NCI-H82 (cell line): ENCODE measurements around the gene AKAP8.

ENCODE experiments used
- DNase-seq: peaks from one replicate; lab custom pipeline; 2025; lab: John Stamatoyannopoulos, UW

Gene AKAP8

DNA sequence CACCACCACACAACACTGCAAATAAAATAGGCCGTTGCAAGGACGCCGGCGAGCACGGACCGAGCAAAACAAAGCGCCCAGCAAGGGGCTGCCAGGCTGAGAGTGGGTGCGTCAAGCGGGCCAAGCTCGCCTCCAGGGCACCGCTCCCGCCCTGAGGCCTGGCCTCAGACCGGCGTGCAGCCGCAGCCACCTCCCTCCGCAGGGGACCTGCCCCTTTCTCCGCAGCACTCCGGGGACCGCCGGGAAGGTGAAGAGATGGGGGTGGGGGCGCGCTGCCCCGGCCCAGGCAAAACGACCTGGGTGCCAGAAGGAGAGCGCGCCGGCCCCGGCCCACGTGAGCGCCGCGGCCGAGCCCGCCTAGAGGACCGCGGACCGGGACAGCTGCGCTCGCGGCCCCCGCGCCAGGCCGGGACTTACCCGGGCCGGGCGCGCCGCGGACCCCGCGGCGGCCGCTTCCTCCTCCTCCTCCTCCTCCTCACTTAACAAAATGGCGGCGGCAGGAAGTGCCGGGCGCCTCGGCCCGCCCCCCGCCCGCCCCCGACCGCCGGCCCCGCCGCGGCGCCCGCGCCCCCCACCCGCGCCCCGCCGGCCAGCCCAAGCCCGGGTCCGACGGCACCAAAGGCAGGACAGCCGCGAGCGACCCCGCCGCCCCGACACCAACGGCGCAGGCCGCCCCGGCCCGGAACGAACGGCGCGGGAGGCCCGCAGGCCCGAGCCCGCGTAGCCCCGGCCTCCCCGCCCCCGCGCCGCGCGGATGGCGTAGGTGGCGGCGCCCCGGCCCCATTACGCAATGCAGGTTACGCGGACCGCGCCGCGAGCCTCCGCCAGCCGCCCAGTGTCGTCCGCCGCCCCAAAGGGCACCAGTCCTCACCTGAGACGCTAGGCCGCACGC lies 47.9 kb downstream of the AKAP8 start:
- DNase-seq, result peak; percentile 65

DNA sequence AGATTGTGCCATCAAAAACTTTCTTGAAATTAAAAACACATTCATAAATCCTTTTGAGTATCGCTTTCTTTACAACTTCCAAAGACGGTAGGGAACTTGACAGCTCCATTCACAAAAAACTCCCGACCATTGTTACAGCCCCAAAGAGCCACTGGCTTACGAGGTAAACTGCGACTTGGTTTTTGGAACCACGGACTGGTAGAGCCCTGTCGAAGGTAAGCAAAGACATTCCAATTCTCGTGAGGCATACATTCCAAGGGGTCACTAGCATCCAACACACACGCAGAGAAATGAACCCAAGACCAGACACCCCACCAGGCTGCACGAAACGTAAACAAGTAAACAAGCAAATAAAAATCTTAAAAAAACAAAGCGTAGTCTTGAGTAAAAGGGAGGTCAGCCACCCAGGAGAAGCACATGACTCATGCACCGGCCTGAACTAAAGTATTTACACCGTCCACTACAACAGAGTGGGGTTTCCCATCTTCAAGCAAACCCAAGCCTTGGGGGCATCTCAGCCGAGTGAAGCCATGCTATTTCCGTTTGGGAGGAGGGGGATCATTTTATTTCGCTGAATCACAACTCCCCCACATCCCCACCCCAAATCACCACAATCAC lies 48.7 kb downstream of the AKAP8 start:
- DNase-seq, result no peak

DNA sequence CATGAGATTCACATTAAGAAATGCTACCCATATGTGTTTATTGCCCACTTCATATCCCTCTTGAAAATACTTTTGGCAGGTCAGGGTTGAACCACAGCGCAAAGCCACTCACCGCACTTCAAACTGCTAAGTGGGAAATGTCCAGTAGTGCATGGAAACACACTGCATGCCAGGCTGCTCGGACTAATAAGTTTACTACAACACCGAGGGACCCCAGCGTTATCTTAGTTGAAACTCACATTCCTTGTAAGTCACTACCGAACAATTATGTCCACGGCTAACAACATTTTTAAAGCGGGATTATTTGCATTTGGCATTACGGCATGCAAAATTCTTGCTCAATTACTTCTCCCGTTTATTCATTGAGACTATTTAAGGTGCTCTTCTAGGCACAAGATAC lies 51.3 kb downstream of the AKAP8 start:
- DNase-seq, result no peak

DNA sequence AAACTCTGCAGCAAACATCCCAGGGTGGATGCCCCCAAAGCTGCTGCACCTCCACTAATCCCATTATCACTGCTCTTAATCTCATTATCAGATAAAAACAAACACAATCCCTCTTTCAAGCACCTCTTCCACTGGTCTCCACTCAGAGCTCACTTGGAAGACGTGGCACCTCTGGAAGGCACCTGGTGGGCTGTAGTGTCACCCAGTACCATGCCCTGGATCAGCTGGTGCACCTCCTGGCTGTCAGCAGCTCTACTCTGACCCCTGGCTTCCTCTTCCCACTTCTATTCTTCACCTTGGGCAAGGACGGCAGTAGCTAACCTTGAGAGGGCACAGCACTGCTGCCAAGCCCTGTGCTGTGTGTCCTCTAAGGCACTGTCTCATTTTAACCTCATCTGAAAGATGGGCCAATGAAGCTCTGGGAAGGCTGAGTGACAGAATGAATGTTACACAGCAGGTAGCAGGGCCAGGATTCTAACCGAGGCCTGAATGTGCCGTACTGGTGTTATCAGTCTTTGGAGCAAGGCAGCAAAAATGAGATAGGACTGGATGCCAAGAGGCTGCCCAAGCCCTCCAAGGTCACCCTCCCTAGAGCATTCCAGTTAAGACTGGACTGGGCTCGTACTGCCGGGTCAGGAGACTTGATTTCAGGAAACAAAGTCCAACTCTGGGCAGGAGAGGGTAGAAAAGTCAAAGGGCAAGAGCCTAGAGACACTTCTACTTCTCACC lies 54.6 kb downstream of the AKAP8 start:
- DNase-seq, result peak; percentile 98

DNA sequence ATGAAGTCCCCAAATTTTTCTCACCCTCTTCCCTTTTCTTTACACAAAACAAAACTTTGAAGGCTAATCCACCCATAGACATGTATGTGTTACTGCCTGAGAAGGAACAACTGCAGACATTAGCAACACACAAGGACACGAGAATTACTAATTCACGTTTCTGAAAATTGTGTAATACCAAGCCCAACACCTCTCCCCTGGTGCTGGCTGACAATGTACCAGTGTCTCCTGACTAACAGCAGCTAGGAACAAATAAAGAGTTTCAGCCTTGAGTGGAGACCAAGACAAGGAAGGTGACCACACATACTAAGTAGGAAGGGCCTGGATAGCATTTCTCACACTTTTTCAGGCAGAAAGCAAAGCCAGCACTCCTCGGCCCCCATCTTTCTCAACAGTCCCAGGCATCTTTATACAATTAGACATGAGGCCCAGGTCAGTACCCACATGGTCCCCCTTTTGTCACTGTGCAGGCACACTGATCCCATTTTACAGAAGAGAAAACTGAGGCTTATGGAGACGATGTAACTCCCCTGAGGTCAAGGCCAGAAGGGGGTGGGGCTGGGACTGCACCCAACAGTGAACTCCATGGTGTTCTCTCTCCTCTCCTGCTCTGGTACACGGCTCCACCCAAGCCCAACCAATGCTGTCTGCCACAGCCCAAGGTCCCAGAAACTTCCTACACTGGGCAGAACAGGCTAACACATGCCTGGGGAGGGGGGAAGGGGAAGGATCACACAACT lies 55.9 kb downstream of the AKAP8 start:
- no peak for DNase-seq

DNA sequence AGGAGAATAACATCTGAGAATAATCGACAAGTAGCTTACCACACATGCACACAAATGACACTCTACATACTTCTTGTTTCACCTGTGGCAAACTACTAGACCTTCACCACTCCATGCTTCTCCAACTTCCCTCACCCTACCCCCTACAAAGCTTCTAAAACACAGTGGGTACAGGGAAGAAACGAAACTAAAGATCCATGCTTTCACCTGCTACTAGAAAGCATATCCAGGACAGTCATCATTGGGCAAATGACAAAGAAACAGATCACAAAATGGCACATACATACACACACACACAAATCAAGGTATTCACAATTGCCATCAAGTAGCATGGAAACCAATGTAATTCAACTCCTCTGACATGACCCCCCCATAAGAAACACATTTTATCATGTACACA lies 57.8 kb downstream of the AKAP8 start:
- no peak for DNase-seq

DNA sequence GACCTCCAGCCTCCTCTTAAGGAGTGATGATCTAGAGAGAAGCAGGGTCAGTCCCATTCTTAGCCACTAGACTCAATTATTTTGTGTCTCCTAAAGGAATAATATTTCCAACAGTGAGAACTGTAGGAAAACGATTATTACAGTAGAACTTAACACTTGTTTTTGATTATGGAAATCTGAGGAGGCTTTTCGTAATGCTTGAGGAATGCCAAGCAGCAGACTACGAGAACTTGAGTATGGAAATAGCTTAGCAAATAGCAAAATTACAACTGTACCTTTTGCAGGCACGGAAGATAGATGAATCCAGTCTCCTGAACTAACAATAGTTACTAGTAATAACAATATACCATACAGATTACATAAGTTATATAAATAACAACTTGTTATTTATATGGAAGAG lies 59.5 kb downstream of the AKAP8 start:
- DNase-seq, result no peak

DNA sequence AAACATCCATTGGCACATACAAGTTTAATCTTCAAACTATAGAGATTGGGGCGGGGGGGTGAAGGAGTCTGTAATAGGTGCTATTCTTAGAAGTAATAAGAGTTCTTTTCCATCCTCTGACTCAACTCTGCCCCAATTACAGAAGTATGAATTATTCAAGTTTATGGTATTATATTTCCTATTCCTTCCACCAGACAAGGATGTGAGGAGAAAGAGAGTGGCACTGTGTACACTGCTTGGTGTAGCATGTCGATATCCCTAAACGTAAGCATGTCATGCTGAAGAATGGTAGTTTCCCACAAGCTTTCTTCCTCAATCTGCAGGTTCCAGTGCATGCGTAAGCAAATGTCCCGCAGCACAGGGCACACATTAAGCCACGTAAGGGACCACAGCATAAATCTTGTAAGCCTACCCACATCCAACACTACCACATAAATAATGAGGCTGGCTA lies 61.3 kb downstream of the AKAP8 start:
- DNase-seq, result no peak

DNA sequence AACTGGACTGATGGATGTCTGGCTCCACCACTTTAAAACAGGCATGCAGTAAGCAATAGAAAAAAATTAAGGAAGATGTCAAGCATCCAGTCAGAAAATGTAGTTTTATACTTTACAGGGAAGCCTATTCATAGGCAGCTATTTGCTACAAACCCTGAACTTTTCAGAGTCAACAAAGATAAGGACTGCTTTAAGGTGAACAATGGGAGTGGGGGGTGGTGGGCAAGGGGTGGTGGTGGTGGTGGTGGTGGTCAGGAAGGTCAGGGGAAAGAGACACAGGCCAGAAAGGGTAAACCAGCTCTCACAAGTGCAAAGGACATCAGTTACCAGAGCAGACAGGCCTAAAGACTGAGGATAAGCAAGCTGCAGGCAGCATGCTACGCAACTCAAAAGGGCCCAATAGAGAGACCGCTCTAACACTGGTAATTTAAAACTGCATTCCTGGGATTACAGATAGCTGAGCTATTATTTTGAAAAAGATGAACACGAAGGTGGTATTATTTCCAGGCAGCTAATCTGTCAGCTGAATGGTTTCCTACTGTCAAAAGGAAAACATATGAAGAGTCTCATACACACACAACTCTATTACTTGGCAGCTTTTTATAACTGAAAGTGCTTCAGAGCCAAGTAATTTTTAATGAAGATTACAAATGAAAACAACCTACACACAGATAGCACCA lies 62.1 kb downstream of the AKAP8 start:
- no peak for DNase-seq

DNA sequence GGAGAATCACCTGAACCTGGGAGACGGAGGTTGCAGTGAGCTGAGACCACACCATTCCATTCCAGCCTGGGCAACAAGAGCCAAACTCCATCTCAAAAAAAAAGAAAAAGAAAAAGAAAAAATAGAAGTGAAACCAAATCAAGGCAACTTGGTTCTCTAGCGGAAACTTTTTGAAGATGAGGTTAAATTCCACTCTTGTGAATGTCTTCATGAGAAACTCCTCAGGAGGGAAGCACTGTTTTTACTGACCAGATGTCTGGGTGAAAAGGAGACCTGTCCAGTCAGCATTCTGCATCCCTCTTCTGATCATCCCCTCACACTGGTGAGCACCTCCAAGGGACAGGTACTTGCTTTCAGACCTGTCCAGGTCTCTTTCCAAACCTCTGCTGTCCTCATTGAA lies 63.1 kb downstream of the AKAP8 start:
- no peak for DNase-seq

DNA sequence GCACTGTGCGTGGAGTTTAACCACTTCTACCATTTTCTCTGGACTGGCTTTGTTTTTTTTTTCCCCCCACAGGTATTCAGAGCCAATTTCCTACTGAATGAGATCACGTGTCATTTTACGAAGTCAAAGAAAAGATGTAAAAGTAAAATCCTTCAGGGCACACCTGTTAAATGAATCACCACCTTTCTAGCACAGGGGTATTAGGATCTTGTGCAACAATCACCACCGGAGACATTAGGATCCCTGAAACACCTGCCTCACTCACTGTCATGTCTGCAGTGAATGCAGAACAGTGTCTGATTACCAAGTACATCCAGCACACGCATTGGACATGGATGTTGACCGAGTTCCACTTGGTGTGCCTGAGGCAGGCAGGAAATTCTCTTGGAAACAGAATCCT lies 64.5 kb downstream of the AKAP8 start:
- DNase-seq, result no peak

DNA sequence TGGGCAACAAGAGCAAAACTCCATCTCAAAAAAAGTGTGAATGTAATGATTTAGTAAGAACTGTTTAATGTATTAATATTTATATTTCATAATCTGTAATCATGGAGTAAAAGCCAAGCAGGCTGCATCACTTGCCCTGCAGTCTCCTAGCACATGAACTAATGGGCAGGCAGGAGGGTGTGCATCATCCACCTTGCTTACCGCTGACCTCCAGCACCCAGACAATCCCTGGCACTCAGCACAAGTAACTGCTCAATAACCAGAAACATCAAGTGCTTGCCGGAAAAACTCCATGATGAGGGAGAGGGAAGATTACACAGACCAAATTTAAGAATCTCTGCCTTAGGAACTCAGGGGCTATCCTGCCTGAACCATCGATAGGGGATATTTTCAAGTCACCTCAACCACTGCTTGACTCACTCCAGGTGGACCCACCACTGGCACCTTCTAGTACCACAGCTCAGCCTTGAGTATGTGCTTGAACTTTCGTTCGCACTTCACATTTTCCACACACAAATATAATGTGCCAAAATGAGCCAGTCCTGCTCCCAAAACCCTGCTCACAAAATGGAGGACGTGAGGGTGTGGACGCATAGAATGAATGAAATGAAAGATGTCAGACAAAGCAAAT lies 65.8 kb downstream of the AKAP8 start:
- no peak for DNase-seq

DNA sequence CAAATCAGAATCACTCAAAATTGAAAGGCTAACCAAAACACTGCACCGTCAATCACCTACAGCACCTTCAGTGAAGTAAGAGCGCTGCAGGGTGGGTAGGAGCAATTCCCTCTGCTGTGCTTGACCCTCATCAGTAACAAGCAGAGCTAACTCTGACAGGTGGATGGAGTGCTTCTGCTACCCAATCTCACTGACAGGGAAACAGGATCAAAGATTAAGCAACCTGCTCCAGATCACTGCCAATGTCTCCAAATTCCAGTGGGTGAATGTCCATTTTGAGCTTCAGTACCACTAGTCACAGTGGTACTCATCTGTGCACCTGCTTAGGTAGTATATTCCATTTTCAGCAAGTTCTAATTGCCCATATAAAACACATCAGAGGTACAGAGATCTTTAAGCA lies 72.4 kb downstream of the AKAP8 start:
- no peak for DNase-seq

DNA sequence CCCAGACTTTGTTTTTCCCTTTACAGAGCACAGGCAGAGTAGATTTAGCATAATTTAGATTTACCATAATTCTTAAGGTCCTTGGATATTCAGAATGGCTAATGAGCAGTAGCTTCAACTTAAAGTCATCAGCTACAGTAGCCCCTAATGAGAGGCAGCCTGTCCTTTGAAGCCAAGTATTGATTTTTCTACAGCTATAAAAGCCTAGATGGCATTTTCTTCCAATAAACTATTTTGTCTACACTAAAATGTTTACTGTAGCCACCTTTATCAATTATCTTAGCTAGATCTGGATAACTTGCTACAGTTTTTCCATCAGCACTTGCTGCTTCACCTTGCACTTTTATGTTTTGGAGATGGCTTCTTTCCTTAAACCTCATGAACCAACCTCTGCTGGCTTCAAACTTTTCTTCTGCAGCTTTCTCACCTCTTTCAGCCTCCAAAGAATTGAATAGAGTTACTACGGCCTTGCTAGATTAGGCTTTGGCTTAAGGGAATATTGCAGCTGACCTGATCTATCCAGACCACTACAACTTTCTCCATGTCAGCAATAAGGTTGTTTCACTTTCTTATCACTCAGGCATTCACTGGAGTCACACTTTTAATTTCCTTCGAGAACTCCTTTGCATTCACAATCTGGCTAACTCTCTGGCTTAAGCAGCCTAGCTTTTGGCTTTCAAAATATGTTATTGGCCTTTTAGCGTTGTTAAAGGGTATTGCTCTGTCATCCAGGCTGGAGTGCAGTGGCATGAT lies 73.8 kb downstream of the AKAP8 start:
- no peak for DNase-seq

DNA sequence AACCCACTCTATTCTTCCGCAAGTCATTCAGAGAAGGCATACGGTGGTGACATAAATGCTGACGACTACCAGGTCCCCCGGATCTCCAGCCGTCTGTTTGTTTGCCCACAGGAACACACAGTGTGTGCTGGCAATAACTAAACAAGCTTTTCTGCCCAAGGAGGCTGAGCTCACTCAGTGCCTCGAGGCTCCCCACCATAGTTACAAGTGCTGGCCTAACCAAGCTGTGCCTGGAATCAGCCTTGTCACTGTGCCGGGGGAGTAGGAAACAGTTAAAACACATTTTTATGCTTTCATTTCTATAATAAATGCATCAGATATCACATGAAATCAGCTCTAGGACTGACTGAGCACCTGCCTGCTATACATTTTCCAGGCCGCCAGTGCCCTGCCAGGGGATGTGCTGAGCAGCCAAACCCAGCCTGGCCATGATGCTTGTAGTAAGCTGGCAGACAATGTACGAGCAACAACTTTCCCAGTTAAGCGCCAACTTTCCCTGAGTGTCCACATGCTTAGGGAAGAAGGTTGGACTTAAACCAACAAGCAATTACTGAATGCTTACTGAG lies 75.4 kb downstream of the AKAP8 start:
- no peak for DNase-seq
